Choroid plexus epithelial cell (primary cell): ENCODE measurements around the gene LYPD1.

Experiments used
- DNase-seq: peaks from one replicate; pipeline ENCODE4 v3.0.0-alpha.2; 2010; ENCODE audit warnings: low read depth
- H3K4me3 ChIP-seq: 2 replicates; pipeline ENCODE4 v1.5.1; 2011; ENCODE audit warnings: low read depth, mild to moderate bottlenecking, control low read depth, low read length, moderate library complexity
- CTCF ChIP-seq: conservative IDR thresholded peaks from 2 replicates; pipeline ENCODE4 v1.5.1; 2011; ENCODE audit warnings: low read depth, mild to moderate bottlenecking, control low read depth, inconsistent platforms, low read length, moderate library complexity

Gene LYPD1

DNA sequence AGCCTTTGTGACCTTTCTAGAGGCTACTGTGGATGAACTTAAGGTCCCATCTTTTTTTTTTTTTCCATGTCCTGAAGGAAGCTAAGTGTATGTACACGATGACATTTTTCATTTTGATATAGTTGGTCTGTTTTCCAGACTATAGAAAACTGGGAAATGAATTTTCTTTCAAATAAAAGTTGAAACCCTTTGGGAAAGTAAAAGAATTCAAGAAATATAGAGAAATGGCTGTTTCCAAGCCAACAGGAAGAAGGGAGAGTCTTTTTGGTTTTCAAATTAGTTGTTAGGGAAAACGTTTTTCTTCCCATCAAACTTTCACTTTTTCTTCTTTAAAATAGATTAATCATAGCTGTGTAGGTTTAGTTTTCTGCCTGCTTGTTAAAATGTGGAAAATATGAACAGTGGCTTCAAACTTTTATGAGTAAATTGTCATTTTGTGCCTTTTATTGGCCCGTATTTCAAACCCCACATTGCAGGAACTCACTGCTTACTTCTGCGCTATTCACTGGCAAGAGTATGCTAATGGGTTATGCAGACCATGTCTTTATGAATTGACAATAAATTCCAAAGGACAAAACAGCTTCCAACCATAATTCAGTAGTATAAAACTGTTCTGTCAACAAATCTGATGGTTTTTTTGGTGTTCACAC lies 27.7 kb upstream of the LYPD1 start:
- H3K4me3 ChIP-seq, result no peak overlapping the region
- TF ChIP-seq CTCF, result no peak
- no peak for DNase-seq

DNA sequence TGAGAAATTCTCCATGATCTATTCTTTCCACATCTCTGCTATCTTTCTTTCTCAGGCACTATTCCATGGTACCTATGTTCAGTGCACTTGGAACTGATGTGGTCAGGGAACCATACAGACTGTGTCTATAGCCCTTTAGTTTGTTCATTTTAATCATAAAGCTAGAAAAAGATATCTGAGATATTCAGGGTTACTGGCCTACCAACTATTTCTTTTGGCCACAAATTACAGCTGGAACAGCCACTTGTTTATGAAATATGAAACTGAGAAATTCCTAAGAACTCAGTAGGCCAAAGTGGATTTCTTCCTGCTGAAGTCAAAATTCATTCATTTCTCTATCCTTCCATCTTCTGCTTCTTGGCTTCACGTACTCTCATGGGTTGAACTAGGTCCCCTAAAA lies 22.8 kb upstream of the LYPD1 start:
- H3K4me3 ChIP-seq, result no peak overlapping the region
- peak; percentile 49 for DNase-seq
- TF ChIP-seq CTCF, result no peak

GRCh38 chr2:132691556-132691955 lies 21.6 kb upstream of the LYPD1 start:
- DNase-seq, result no peak
- H3K4me3 ChIP-seq, result no peak overlapping the region
- no peak for TF ChIP-seq CTCF

DNA sequence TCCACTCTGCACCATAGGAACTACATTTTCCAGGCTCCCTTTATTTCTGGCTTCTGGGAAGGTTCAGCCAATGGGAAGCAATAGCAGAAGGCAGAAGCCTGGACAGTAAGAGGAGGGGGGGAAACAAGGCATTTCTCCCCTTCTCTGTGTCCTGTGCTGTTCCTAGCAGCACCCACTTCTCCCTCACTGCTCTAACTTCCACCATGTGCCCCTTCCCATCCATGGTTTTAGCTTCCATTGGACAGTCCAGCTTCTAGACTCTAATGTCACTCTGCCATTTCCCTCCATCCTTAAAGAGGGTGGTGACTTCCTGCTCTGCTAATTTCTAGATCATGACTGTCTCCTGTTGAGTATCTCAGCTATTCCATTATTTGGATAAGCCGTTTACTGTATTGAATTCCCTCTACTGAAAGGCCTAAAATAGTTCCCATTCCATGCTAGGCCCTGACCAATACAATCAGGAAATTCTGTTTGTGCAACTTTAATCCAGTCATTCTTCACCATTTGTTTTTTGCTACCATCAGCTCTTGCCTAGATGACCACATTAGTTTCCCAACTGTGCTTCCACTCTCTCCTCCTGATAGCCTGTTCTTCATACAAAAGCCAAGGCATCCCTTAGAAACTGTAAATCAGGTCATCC lies 20.8 kb upstream of the LYPD1 start:
- no peak for DNase-seq
- TF ChIP-seq CTCF, result no peak

DNA sequence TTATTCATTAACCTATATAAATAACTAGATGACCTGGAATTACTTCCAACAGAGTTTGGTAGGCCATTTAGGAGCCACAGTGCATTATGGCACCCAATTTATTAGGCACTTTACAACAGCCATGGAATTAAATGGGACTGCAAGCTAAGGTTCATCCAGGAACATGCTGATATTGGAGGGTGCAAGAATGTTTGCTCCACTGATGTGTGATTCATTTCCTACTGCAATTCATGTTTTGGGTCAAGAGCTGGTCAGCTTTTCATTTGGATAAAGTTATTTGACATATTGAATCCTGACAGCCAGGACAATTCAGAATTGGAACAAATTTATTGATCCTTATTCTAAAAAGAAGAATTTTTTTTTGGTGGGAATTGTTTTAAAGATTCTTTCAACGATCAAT lies 11.8 kb upstream of the LYPD1 start:
- no peak overlapping the region for H3K4me3 ChIP-seq
- no peak for DNase-seq
- no peak for TF ChIP-seq CTCF

More for the DNA sequence above, 20.8 kb upstream of the LYPD1 start:
- no peak overlapping the region for H3K4me3 ChIP-seq

- no peak for DNase-seq
Observed at GRCh38 chr2:132680544-132680943, 10.5 kb upstream of the LYPD1 start.

More at GRCh38 chr2:132680544-132680943, 10.5 kb upstream of the LYPD1 start:
- no peak overlapping the region for H3K4me3 ChIP-seq
- no peak for TF ChIP-seq CTCF
